ENCODE measurements around the gene CCR6.

Gene CCR6

GRCh38 chr6:167140589-167141474, 17.9 kb downstream of the CCR6 start:
- in situ Hi-C loops (cut with HindIII; ENCODE audit: low sequenced_read_pairs): no loop called here

DNA sequence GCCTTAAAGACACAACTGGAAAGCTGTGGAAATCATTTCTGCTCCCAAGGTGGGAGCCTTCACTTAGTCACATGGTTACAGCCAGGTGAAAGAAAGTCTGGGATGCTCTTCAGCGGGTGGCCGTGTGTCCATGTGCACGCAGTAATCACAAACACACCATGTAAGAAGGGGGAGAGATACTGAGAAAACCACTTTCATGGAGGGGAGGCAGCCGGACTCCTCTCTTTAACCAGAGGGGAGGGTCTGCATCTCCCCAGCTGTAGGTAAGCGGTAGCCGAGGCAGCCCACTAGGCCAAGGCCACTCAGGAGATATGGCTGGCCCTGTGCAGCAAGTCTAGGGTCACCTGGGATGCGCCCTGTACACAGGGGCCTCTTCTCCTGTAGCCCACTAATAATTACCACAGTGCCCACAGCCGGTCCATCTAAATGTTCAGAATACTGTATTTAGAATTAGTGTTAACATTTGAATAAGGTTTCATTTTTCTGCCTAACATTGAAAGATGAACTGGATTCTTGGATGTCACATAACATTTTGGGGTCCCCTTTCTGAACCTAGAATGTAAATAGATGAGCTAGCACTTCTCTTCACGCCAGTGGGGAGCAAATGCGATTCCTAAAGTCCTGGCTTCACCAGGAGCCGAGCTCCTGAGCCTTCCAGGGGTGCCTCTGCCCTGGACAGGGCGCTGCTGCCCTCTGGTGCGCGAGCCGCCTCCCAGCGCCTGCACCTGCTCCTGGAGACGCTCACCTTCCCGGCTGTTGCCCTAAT, 19.0 kb downstream of the CCR6 start:
- in situ Hi-C loops (cut with HindIII; ENCODE audit: low sequenced_read_pairs): no loop called here

- in situ Hi-C loops (cut with HindIII; ENCODE audit: low sequenced_read_pairs): no loop called here
Observed at GRCh38 chr6:167142433-167142761, 19.5 kb downstream of the CCR6 start.

- in situ Hi-C loops (cut with HindIII; ENCODE audit: low sequenced_read_pairs): no loop called here
Observed at GRCh38 chr6:167143041-167143440, 20.1 kb downstream of the CCR6 start.

- in situ Hi-C loops (cut with HindIII; ENCODE audit: low sequenced_read_pairs): no loop called here
Observed at GRCh38 chr6:167145461-167145860, 22.6 kb downstream of the CCR6 start.

DNA sequence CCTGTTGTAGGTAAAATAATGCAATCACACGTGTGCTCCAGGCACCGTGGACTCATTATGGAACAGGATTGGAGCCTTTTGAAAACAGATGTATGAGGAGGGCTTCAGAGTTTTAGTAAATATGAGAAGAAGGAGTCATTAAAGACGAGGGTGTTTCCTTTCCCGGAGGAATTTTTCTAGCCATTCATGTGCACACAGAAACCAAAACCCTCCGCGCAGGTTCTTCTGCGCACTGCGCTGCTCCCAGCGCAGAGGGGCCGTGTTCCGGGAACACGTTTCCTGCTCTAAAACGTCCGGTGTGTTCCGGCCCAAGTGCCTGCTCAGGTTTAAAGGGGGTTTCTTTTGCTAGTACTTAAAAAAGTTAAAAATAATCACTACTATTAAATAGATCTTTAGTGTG, 23.2 kb downstream of the CCR6 start:
- in situ Hi-C loops (cut with HindIII; ENCODE audit: low sequenced_read_pairs): no loop called here

DNA sequence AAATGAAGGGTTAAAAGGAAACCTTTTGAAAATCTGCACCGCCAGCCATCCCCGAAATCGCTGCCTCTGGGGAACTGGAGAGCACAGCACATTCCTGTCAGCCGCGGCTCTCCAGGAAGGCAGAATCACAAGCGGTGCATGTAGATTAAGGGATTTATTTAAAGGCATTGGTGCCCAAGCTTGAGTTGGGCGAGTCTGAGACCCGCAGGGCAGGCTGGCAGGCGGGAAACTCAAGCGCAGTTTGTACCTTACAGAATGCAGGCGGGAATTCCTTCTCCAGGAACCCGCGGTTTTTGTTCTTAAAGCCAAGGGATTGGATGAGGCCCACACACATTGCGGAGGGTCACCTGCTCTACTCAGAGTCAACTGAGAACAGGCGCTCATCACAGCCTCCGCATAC, 24.1 kb downstream of the CCR6 start:
- in situ Hi-C loops (cut with HindIII; ENCODE audit: low sequenced_read_pairs): no loop called here

GRCh38 chr6:167148021-167148420, 25.1 kb downstream of the CCR6 start:
- in situ Hi-C loops (cut with HindIII; ENCODE audit: low sequenced_read_pairs): no loop called here

GRCh38 chr6:167148997-167149396, 26.1 kb downstream of the CCR6 start:
- in situ Hi-C loops (cut with HindIII; ENCODE audit: low sequenced_read_pairs): no loop called here

DNA sequence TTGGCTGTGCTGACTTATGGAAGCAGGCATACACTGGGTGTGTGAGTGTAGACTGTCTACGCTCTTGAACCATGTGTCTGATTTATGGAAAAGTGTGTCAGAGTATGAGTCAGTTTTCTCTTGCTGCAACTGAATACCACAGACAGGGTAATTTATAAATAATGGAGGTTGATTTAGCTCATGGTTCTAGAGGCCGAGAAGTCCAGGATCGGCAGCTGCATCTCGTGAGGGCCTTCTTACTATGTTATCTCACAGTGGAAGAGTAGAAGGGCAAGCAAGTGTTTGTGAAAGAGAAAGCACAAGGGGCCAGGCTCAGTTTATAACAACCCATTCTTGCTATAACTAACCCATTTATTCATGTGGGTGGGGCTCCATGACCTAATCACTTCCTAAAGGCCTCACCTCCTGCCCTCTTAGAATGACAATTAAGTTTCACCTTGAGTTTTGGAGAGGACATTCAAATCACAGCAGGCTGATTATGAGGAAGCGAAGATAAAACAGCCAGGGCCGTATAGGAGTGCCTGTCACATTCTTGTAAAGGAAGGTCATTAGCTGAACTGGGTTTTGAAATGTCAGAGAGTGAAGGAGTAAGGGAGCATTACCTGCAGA, 28.1 kb downstream of the CCR6 start:
- in situ Hi-C loops (cut with HindIII; ENCODE audit: low sequenced_read_pairs): no loop called here

GRCh38 chr6:167151648-167152047, 28.8 kb downstream of the CCR6 start:
- in situ Hi-C loops (cut with HindIII; ENCODE audit: low sequenced_read_pairs): no loop called here

DNA sequence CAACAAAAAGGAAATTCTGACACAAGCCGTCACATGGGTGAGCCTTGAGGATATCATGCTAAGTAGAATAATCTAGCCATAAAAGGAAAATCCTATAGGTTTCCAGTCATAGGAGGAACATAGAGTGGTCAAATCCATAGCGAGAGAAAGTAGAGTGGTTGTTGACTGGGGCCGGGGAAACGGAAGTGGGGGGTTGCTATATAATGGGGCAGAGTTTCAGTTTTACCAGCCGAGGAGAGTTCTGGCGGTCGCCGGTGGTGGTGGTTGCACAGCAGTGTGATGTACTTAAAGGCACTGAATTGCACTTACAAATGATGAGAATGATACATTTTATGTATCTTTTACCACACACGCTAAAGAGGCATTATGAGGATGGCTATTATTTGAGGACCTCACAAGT, 30.0 kb downstream of the CCR6 start:
- in situ Hi-C loops (cut with HindIII; ENCODE audit: low sequenced_read_pairs): no loop called here

GRCh38 chr6:167153521-167153959, 30.6 kb downstream of the CCR6 start:
- in situ Hi-C loops (cut with HindIII; ENCODE audit: low sequenced_read_pairs): no loop called here

GRCh38 chr6:167154291-167154690, 31.4 kb downstream of the CCR6 start:
- in situ Hi-C loops (cut with HindIII; ENCODE audit: low sequenced_read_pairs): no loop called here

DNA sequence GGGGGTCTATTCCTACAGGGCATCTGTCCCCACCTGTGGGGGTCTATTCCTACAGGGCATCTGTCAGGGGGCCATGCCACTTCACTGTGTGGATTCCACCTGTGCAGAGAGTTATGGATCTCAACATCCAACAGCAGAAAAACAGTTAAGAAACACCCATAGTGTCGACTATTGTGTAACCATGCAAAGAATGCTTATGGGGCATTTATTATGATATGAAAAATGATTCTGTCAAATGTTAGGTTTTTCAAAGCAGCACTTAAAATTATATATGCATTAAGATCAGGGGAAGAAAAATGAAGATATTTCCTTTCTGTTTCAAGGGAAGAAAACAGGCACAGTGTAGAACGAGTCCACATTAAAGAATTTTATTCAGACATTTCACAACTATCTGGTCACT, 32.0 kb downstream of the CCR6 start:
- in situ Hi-C loops (cut with HindIII; ENCODE audit: low sequenced_read_pairs): no loop called here

GRCh38 chr6:167157414-167157813, 34.5 kb downstream of the CCR6 start:
- in situ Hi-C loops (cut with HindIII; ENCODE audit: low sequenced_read_pairs): no loop called here

- in situ Hi-C loops (cut with HindIII; ENCODE audit: low sequenced_read_pairs): no loop called here
Observed at GRCh38 chr6:167157863-167158262, 35.0 kb downstream of the CCR6 start, which contains the start of gene GPR31. Gene GPR31, minus strand, starts transcription at chr6:167157980. Its CDS starts 149 bp downstream, at chr6:167157831.

- in situ Hi-C loops (cut with HindIII; ENCODE audit: low sequenced_read_pairs): no loop called here
Observed at GRCh38 chr6:167161851-167162467, 39.1 kb downstream of the CCR6 start.

GRCh38 chr6:167162591-167162990, 39.7 kb downstream of the CCR6 start:
- in situ Hi-C loops (cut with HindIII; ENCODE audit: low sequenced_read_pairs): no loop called here

GRCh38 chr6:167163476-167164011, 40.6 kb downstream of the CCR6 start:
- in situ Hi-C loops (cut with HindIII; ENCODE audit: low sequenced_read_pairs): no loop called here

- in situ Hi-C loops (cut with HindIII; ENCODE audit: low sequenced_read_pairs): no loop called here
Observed at GRCh38 chr6:167164261-167164660, 41.4 kb downstream of the CCR6 start.

Measured in endothelial cell of hepatic sinusoid (primary cell).